ENCODE measurements around the gene TGDS. TPM values are rescaled to one million over a fixed set of nuclear protein-coding genes. Genes with fewer than 3 reads are reported as not detected.
A peak's percentile ranks its signal among the peaks of the same experiment; 100 is the strongest.
"Not testable (repeated sequence)": the region's sequence is repeated elsewhere in the genome, so short reads cannot be mapped to it uniquely, and the experiment has no call there.

TGDS gene
- total RNA-seq, 1 donor from 2014 or later = 7.2 TPM

- Mint-ChIP-seq H3K4me1 (ENCODE audit: unreplicated experiment) (no peaks in the 10 kb centered on the region), H3K4me3 (ENCODE audit: unreplicated experiment) (no peak overlapping the region), H3K9me3 (ENCODE audit: unreplicated experiment) (peaks cover 7% of the 10 kb centered on the region), H3K27ac (ENCODE audit: unreplicated experiment) (no peak overlapping the region), H3K36me3 (ENCODE audit: unreplicated experiment) (no peaks in the 10 kb centered on the region), H3K27me3 (ENCODE audit: unreplicated experiment) (peaks cover 47% of the 10 kb centered on the region)
- DNase-seq (ENCODE audit: extremely low spot score, unreplicated experiment) = no peak
- TF ChIP-seq CTCF (IDR thresholded peaks at IDR 0.05) = no peak
These were observed 60.2 kb downstream of the TGDS start for GRCh38 chr13:94535775-94536174.

DNA sequence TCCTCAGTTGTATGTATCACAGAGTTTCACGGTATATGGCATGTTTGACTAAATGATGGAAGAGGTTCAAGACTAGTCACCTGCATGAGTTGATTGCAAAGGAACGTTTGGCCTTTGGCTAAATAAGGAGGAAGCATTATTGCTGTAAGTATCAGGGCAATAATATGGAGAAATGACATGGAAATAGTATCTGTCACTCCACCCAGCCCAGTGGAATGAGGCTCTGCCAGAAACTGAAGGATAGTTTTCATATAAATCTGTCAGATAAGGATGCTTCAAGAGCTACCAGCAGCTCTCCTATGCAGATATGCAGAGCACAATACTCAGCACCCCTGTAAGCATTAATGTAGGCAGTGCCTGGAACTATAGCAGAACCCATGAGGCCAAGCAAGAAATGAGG is 60.7 kb downstream of the TGDS start:
- Mint-ChIP-seq H3K27ac (ENCODE audit: unreplicated experiment) (no peak overlapping the region), H3K4me3 (ENCODE audit: unreplicated experiment) (no peak overlapping the region), H3K4me1 (ENCODE audit: unreplicated experiment) (no peaks in the 10 kb centered on the region), H3K36me3 (ENCODE audit: unreplicated experiment) (no peaks in the 10 kb centered on the region), H3K27me3 (ENCODE audit: unreplicated experiment) (peaks cover 43% of the 10 kb centered on the region), H3K9me3 (ENCODE audit: unreplicated experiment) (peaks cover 7% of the 10 kb centered on the region)
- TF ChIP-seq CTCF (IDR thresholded peaks at IDR 0.05) = no peak
- no peak for DNase-seq (ENCODE audit: extremely low spot score, unreplicated experiment)

- TF ChIP-seq CTCF (IDR thresholded peaks at IDR 0.05) = no peak
- Mint-ChIP-seq H3K36me3 (ENCODE audit: unreplicated experiment) (no peaks in the 10 kb centered on the region), H3K27ac (ENCODE audit: unreplicated experiment) (no peak overlapping the region), H3K4me3 (ENCODE audit: unreplicated experiment) (no peak overlapping the region), H3K4me1 (ENCODE audit: unreplicated experiment) (no peaks in the 10 kb centered on the region), H3K27me3 (ENCODE audit: unreplicated experiment) (peaks cover 46% of the 10 kb centered on the region), H3K9me3 (ENCODE audit: unreplicated experiment) (peaks cover 7% of the 10 kb centered on the region)
- DNase-seq (ENCODE audit: extremely low spot score, unreplicated experiment) = no peak
These were observed 61.8 kb downstream of the TGDS start for GRCh38 chr13:94534166-94534565.

GRCh38 chr13:94532278-94532677 is 63.7 kb downstream of the TGDS start:
- H3K9me3 Mint-ChIP-seq (ENCODE audit: unreplicated experiment); H3K36me3 Mint-ChIP-seq (ENCODE audit: unreplicated experiment); H3K4me1 Mint-ChIP-seq (ENCODE audit: unreplicated experiment); H3K27ac Mint-ChIP-seq (ENCODE audit: unreplicated experiment); DNase-seq (ENCODE audit: extremely low spot score, unreplicated experiment); H3K4me3 Mint-ChIP-seq (ENCODE audit: unreplicated experiment): not testable (repeated sequence)
- H3K27me3 Mint-ChIP-seq (ENCODE audit: unreplicated experiment) = peaks cover 42% of the 10 kb centered on the region

DNA sequence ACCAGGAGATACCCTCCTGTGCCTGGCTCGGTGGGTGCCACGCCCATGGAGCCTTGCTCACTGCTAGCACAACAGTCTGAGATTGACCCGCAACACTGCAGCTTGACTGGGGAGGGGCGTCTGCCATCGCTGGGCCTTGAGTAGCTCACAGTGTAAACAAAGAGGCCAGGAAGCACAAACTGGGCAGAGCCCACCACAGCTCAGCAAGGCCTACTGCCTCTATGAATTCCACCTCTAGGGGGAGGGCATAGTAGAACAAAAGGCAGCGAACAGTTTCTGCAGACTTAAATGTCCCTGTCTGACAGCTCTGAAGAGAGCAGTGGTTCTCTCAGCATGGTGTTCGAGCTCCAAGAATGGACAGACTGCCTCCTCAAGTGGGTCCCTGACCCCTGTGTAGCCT is 69.0 kb downstream of the TGDS start:
- not testable (repeated sequence) for H3K36me3 Mint-ChIP-seq (ENCODE audit: unreplicated experiment); H3K9me3 Mint-ChIP-seq (ENCODE audit: unreplicated experiment); H3K4me3 Mint-ChIP-seq (ENCODE audit: unreplicated experiment); H3K4me1 Mint-ChIP-seq (ENCODE audit: unreplicated experiment); H3K27ac Mint-ChIP-seq (ENCODE audit: unreplicated experiment)
- peak; percentile 42 for DNase-seq (ENCODE audit: extremely low spot score, unreplicated experiment)
- H3K27me3 Mint-ChIP-seq (ENCODE audit: unreplicated experiment) = peaks cover 39% of the 10 kb centered on the region

- Mint-ChIP-seq H3K4me3 (ENCODE audit: unreplicated experiment) (no peak overlapping the region), H3K36me3 (ENCODE audit: unreplicated experiment) (no peaks in the 10 kb centered on the region), H3K4me1 (ENCODE audit: unreplicated experiment) (no peaks in the 10 kb centered on the region), H3K27me3 (ENCODE audit: unreplicated experiment) (peaks cover 40% of the 10 kb centered on the region), H3K27ac (ENCODE audit: unreplicated experiment) (no peak overlapping the region), H3K9me3 (ENCODE audit: unreplicated experiment) (no peaks in the 10 kb centered on the region)
- TF ChIP-seq CTCF (IDR thresholded peaks at IDR 0.05) = no peak
- DNase-seq (ENCODE audit: extremely low spot score, unreplicated experiment) = no peak
These were observed 70.2 kb downstream of the TGDS start for GRCh38 chr13:94525781-94526180.
